Regular cardiac myocyte (primary cell): Measurements from ENCODE around the gene ZNF77. TPM values are rescaled to one million over a fixed set of nuclear protein-coding genes. Genes with fewer than 3 reads are reported as not detected.

Source experiments
- total RNA-seq: library from RNA; depleted of rRNA; stranded (reverse); fragments of >200 nt; gene quantifications from 2 replicates; pipeline ENCODE4 v1.2.3, GENCODE V29; 2014

The ZNF77 gene
- total RNA-seq = 2.3 and 4.2 TPM in 2 replicates

GRCh38 chr19:2944775-2945574 is at the start of gene ZNF77:
TSS of gene ZNF77 (minus strand) at chr19:2944971. CDS start at chr19:2944840, 131 bp downstream.

GRCh38 chr19:2977001-2977745 is 32.4 kb upstream of the ZNF77 start, which contains the start of gene TLE6:
TSS of gene TLE6 (plus strand) at chr19:2977564. CDS start at chr19:2978234, 670 bp downstream.

GRCh38 chr19:2900296-2901252 is 44.2 kb downstream of the ZNF77 start, which contains the start of gene ZNF57:
TSS of gene ZNF57 (plus strand) at chr19:2900928. CDS start at chr19:2901046, 118 bp downstream.

Other genes with a start within 250 kb of the ZNF77 start
- under 0.01 TPM in 2 replicates for gene GNG7, start 242.3 kb downstream of the ZNF77 start, total RNA-seq
- 0.19 and 0.85 TPM in 2 replicates for gene DIRAS1, start 223.6 kb downstream of the ZNF77 start, total RNA-seq
- gene SLC39A3, start 205.0 kb downstream of the ZNF77 start, total RNA-seq = 24.5 and 31.4 TPM in 2 replicates
- gene SGTA, start 161.7 kb downstream of the ZNF77 start, total RNA-seq = 24.2 and 52.0 TPM in 2 replicates
- gene THOP1, start 159.5 kb downstream of the ZNF77 start, total RNA-seq = 45.4 and 161 TPM in 2 replicates
- 1.9 and 6.5 TPM in 2 replicates for gene ZNF554, start 125.1 kb downstream of the ZNF77 start, total RNA-seq
- gene ZNF555, start 103.5 kb downstream of the ZNF77 start, total RNA-seq = 5.2 and 6.8 TPM in 2 replicates
- 0.58 and 1.4 TPM in 2 replicates for gene ZNF556, start 77.6 kb downstream of the ZNF77 start, total RNA-seq
- 5.2 and 5.6 TPM in 2 replicates for gene ZNF57, start 44.0 kb downstream of the ZNF77 start, total RNA-seq
- gene TLE6, start 32.6 kb upstream of the ZNF77 start, total RNA-seq = 0.77 and 1.7 TPM in 2 replicates
- gene TLE2, start 84.3 kb upstream of the ZNF77 start, total RNA-seq = 0.58 and 3.4 TPM in 2 replicates
- 73.0 and 113 TPM in 2 replicates for gene TLE5, start 117.5 kb upstream of the ZNF77 start, total RNA-seq
- 68.8 and 112 TPM in 2 replicates for gene GNA11, start 149.4 kb upstream of the ZNF77 start, total RNA-seq
- gene GNA15, start 191.1 kb upstream of the ZNF77 start, total RNA-seq = under 0.01 TPM in 2 replicates
- gene S1PR4, start 233.8 kb upstream of the ZNF77 start, total RNA-seq = not detected in 2 replicates
- gene NCLN, start 241.0 kb upstream of the ZNF77 start, total RNA-seq = 32.1 and 76.9 TPM in 2 replicates